Ramos (cell line): ENCODE data around the gene ADIPOQ.
"Not testable (repeated sequence)": the region's sequence is repeated elsewhere in the genome, so short reads cannot be mapped to it uniquely, and the experiment has no call there.

ENCODE experiments used
- in situ Hi-C: fragments of 300-500 bp; cut with MboI; formaldehyde crosslinking; loops from one replicate; pipeline ENCODE4 v1.14.3; 2022; ENCODE audit warnings: low sequenced_read_pairs; ENCODE audit not compliant: unreplicated experiment

The ADIPOQ gene

GRCh38 chr3:186825872-186826409, 16.6 kb upstream of the ADIPOQ start:
- in situ Hi-C loops: loop anchor here (25.0 kb wide), 1 partner anchor 861 kb away; no protein-coding TSS in a partner anchor

DNA sequence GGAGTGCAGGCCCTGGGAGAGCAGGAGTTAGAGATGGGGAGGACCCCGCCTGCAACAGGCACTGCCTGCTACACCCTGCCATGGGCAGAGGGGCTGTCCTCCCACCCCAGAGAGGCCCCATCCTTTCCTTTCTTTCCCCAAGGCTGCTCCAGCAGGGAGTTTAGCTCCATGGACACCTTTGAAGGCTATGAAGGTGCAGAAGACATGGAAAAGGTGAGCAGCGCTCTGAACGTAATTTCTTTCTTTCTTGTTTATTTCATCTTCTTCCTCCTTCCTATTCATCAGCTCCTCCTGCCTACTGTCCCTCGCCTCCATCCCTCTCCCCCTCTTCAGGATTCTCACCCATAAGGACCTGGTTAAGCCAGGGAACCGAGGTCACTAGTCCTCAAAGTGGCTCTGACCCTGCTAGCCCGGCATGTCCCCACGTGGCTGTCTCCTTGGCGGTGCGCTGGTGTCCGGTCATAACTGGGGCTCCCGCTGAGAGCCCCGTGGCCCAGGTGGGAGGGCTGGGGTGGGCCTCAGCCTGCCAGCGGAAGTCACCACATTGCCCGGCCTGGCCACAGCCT, 16.0 kb upstream of the ADIPOQ start:
- in situ Hi-C loops: loop anchor here (25.0 kb wide), 1 partner anchor 861 kb away; no protein-coding TSS in a partner anchor

GRCh38 chr3:186826976-186827857, 15.3 kb upstream of the ADIPOQ start:
- in situ Hi-C loops: loop anchor here (25.0 kb wide), 1 partner anchor 860 kb away; no protein-coding TSS in a partner anchor

- in situ Hi-C loops: loop anchor here (25.0 kb wide), 1 partner anchor 859 kb away; no protein-coding TSS in a partner anchor
These were observed 14.2 kb upstream of the ADIPOQ start for GRCh38 chr3:186828340-186828739.

DNA sequence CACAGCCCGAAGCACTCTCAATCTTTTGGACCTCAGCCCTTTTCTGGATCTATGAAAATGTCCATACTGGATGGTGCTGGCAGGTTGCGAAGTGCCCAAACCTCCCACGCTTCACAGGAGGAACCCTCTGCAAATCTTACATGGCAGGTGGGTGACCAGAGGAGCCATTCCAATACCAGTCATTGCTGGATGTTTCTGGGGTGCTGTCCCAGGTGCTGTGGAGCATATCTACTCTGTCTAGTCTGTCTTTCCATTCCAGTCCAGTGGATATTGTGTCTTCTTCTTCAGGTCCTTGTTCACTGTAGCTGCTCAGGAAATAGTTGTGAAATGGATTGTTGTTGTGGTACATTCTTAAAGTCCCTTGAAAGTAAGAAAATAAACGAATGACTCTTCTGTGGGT, 10.7 kb upstream of the ADIPOQ start:
- in situ Hi-C loops: loop anchor here (25.0 kb wide), 1 partner anchor 856 kb away; no protein-coding TSS in a partner anchor

- in situ Hi-C loops: loop anchor here (25.0 kb wide), 1 partner anchor 855 kb away; no protein-coding TSS in a partner anchor
These were observed 10.2 kb upstream of the ADIPOQ start for GRCh38 chr3:186832276-186832675.

DNA sequence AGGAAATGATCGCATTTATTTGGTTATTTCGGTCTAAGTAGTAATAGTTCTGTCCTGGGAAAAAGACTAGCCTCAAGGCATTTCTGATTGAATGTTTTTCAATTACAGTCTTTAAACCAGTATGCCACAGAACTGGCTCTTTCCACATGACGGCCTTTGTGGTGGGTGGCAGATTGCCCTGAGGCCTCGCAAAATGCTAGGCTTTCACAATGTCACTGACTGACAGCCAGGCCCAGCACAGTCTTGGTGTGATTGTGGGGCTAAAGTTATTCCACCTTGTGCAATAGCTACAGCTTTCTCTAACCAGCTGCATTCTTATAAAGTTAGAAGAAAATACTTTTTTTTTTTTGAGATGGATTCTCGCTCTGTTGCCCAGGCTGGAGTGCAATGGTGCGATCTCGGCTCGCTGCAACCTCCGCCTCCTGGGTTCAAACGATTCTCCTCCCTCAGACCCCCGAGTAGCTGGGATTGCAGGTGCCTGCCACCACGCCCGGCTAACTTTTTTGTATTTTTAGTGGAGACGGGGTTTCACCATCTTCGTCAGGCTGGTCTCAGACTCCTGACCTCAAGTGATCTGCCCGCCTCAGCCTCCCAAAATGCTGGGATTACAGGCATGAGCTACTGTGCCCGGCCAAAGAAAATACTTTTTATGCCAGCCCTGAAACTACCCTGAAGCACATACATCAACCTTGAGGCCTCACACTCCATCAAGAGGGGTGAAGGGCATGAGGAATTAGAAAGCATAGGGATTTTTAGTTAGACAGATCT, 2.5 kb upstream of the ADIPOQ start:
- in situ Hi-C loops: loop anchor here (25.0 kb wide), 1 partner anchor 847 kb away; no protein-coding TSS in a partner anchor

GRCh38 chr3:186841620-186842019, 890 bp upstream of the ADIPOQ start:
- in situ Hi-C loops: loop anchor here (25.0 kb wide), 1 partner anchor 846 kb away; no protein-coding TSS in a partner anchor

DNA sequence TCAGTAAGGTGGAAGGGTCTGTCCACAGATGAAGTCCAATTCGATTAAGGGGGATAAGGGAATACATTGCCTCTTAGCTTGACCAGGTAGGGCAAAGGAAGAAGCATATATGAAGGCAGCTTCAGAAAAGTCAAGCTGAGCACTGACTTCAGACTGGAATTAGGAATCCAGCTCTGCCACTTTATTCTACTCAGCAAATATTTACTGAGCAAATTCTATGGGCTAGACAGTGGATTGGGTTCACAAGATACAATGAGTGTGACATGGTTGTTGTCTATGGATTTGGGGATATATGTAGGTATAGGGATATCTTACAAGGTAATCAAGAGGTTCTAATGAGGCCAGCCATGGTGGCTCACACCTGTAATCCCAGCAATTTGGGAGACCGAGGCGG, 526 bp downstream of the ADIPOQ start:
- in situ Hi-C loops: loop anchor here (25.0 kb wide), 1 partner anchor 844 kb away; no protein-coding TSS in a partner anchor

- in situ Hi-C loops: loop anchor here (5.0 to 25.0 kb wide), 2 partner anchors 317 to 842 kb away; no protein-coding TSS in a partner anchor
These were observed 2.4 kb downstream of the ADIPOQ start for GRCh38 chr3:186844908-186845307.

GRCh38 chr3:186845756-186846155, 3.2 kb downstream of the ADIPOQ start:
- in situ Hi-C loops: loop anchor here (5.0 to 25.0 kb wide), 2 partner anchors 317 to 842 kb away; no protein-coding TSS in a partner anchor

- in situ Hi-C loops: loop anchor here (5.0 to 25.0 kb wide), 2 partner anchors 315 to 840 kb away; no protein-coding TSS in a partner anchor
These were observed 4.9 kb downstream of the ADIPOQ start for GRCh38 chr3:186847437-186847836.

- in situ Hi-C loops: loop anchor here (5.0 to 25.0 kb wide), 2 partner anchors 313 to 838 kb away; no protein-coding TSS in a partner anchor
These were observed 7.0 kb downstream of the ADIPOQ start for GRCh38 chr3:186849374-186849975.

- in situ Hi-C loops: not testable (repeated sequence)
These were observed 9.3 kb downstream of the ADIPOQ start for GRCh38 chr3:186851835-186852234.

DNA sequence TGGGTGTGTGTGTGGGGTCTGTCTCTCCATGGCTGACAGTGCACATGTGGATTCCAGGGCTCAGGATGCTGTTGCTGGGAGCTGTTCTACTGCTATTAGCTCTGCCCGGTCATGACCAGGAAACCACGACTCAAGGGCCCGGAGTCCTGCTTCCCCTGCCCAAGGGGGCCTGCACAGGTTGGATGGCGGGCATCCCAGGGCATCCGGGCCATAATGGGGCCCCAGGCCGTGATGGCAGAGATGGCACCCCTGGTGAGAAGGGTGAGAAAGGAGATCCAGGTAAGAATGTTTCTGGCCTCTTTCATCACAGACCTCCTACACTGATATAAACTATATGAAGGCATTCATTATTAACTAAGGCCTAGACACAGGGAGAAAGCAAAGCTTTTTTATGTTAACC, 10.5 kb downstream of the ADIPOQ start:
- in situ Hi-C loops: no loop called here

DNA sequence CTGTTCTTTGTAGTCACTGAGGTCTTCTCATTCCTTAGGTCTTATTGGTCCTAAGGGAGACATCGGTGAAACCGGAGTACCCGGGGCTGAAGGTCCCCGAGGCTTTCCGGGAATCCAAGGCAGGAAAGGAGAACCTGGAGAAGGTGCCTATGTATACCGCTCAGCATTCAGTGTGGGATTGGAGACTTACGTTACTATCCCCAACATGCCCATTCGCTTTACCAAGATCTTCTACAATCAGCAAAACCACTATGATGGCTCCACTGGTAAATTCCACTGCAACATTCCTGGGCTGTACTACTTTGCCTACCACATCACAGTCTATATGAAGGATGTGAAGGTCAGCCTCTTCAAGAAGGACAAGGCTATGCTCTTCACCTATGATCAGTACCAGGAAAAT, 11.6 kb downstream of the ADIPOQ start:
- in situ Hi-C loops: no loop called here

DNA sequence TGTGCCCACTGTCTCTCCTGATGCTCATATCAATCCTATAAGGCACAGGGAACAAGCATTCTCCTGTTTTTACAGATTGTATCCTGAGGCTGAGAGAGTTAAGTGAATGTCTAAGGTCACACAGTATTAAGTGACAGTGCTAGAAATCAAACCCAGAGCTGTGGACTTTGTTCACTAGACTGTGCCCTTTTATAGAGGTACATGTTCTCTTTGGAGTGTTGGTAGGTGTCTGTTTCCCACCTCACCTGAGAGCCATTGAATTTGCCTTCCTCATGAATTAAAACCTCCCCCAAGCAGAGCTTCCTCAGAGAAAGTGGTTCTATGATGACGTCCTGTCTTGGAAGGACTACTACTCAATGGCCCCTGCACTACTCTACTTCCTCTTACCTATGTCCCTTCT, 12.4 kb downstream of the ADIPOQ start:
- in situ Hi-C loops: no loop called here

DNA sequence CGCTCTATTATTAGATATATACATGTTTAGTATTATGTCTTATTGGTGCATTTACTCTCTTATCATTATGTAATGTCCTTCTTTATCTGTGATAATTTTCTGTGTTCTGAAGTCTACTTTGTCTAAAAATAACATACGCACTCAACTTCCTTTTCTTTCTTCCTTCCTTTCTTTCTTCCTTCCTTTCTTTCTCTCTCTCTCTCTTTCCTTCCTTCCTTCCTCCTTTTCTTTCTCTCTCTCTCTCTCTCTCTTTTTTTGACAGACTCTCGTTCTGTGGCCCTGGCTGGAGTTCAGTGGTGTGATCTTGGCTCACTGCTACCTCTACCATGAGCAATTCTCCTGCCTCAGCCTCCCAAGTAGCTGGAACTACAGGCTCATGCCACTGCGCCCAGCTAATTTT, 15.2 kb downstream of the ADIPOQ start:
- in situ Hi-C loops: no loop called here

DNA sequence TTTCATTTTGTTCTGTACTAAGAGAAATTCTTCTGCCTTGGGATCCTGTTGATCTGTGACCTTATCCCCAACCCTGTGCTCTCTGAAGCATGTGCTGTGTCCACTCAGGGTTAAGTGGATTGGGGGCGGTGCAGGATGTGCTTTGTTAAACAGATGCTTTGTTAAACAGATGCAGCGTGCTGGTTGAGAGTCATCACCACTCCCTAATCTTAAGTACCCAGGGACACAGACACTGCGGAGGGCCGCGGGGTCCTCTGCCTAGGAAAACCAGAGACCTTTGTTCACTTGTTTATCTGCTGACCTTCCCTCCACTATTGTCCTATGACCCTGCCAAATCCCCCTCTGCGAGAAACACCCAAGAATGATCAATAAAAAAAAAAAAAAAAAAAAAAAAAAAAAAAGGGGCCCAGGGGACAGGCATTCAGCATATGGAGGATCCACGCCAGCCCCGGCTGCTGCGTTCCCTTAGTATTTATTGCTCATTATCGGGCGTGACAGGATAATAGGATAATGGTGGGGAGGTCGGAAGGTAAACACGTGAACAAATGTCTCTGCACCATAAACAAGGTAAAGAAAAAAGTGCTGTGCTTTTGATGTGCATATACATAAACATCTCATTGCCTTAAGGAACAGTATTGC, 22.8 kb downstream of the ADIPOQ start:
- in situ Hi-C loops: not testable (repeated sequence)
